Stimulated activated CD8-positive, alpha-beta memory T cell treated with anti-CD3 and anti-CD28 coated beads, Interleukin-4, amount 100 ng/mL, for 24 hours (primary cell): ENCODE measurements around the gene KSR2.
"Not testable (repeated sequence)": the region's sequence is repeated elsewhere in the genome, so short reads cannot be mapped to it uniquely, and the experiment has no call there.

Experiments used
- DNase-seq: peaks from one replicate; pipeline ENCODE4 v3.0.0-alpha.2; 2020; ENCODE audit warnings: low read depth

Gene KSR2

DNA sequence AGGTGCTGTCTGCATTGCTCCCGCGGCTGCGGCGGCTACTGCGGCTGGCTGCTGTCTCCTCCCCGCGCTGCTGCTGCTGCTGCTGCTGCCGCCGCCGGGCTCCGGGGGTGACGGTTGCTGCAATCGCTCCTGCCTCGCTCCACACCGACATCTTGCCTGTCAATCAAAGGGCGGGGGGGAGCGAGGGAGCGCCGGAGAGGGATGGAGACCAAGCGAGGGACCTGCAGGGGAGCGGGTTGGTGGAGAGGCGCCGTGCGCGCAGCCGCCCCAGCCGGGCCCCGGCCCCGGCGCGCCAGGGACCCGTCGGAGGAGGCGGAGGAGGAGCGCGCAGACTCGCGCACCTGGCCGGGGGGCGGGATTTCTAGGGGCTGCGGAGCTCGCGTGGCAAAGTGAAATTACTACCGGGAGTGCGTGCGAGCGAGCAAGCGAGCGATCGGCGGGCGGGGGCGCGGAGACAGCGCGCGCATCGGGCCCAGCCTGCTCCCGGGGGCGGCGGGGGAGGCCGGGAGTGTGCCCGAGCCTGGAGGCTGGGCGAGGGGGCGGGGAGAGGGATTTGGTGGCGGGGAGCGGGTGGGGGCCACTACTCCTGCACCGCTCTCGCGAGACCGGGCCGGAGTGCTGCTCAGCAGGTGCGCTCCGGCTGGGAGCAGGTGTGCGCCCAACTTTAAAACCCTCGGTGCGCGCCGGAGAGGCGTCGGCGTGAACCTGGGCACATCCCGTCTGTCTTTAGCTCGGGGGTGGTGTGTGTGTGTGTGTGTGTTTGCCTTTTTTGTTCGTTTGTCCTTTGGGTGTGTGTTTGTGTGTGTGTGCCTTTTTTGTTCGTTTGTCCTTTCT lies at the start of gene KSR2:
KSR2 (minus strand) TSS at position 165 of the 834 bp plus-strand sequence. CDS start 735 bp downstream, outside the sequence.
- peak; percentile 22 for DNase-seq

DNA sequence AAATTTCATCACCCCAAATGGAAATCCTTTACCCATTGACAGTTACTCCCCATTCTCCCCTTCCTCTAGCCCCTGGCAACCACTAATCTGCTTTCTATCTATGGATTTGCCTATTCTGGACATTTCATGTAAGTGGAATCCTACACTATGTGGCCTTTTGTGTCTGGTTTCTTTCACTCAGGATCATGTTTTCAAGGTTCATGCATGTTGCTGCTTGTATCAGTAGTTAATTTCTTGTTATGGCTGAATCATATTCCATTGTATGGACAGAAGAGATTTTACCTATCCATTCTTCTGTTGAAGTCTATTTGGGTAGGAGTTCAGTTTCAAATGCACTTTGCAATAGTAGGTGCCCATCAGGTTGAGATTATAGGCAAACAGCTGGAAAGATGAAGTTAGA lies 49.1 kb upstream of the KSR2 start:
- DNase-seq, result no peak

DNA sequence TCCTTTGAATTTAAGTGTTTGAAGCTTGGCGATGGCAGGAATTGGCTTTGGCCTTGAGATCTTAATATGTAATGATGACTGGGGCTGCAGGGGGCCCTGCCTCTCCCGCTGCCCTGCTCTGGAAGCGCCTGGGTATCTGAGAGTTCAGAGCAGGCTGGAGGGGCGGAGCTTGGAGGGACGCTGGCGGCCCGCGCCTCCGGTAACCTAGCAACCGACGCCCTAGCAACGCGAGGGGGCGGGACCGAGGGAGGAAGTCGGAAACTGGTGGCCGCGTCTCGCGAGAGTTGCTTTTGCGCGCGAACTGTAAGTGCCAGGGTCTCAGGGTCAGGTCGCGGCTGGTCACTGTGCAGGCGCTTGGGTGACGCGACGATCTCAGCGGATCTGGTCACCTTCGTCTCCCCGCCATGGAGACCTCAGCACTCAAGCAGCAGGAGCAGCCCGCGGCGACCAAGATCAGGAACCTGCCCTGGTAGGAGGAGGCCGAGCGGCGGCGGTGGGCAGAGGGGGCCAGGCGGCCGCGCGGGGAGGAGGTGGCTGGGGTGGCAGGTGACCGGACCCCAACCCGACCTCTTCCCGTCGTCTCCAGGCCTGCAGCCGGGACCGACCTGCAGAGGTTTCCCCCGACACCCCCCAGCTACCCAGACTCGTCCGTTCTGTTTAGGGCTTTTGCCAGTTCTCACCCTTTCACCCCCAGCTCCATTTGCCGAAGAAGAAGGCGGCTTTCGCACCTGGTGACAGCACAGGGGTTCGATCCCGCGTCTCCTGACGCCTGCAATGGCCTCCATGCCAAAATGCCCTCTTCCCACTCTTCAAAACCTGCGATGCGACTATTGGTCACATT lies 47.9 kb upstream of the KSR2 start, which contains the start of gene RFC5:
RFC5 (plus strand) TSS at position 280 of the 841 bp plus-strand sequence; CDS start at position 405, 125 bp downstream.
- DNase-seq, result peak; percentile 97

DNA sequence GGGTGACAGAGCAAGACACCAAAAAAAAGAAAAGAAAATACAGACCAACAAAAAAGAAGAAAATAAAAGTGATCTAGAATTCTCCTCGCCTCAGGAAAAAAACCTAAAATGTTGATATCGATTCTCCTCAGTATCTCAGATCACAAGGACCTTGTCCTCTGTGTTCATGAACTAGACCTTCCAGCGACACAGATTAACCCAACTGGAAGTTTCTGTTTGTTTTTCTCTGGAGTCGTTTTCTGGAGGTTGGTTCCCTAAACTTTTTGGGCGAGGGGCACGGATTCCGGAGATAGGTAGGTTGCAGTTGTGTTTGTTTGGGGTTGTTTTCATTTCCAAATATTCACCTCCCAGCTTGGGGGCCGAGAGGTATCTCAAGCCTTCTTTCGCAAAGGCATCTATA lies 47.2 kb upstream of the KSR2 start:
- DNase-seq, result no peak

DNA sequence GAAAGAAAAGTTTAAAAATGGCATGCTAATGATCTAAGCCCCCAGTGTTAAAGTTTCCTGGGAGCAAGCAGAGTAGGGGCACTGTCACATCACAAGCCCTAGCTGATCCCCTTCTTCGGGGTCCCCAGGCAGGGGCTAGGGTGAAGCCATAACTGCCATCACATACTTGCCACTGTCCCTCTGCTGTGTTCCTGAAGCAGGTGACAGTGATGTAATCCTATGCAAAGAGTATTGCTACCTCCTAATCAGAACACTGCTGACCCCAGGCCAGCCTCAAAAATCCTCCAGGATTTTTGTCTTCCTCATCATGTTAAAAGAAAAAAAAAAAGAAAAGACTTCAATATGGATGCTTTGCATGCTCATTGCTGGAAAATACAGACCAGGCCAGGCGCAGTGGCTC lies 46.5 kb upstream of the KSR2 start:
- DNase-seq, result no peak

DNA sequence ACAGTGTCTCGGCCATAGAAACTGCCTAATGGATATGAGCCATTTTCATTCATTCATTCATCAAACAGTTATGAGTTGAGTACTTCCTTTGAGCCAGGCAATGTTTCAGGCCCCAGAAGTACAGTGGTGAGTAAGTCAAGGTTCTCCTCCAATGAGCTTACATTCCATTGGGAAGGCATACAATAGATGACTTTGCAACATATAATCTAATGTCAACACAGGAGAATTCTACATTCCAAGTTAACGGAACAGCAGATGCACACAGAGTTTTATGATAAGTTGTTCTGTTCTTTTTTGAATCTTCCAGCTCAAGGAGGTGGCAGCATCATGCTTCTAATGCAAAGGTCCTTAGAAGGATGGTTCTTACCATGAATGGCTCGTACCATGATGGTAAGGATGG lies 44.5 kb upstream of the KSR2 start:
- DNase-seq, result no peak

DNA sequence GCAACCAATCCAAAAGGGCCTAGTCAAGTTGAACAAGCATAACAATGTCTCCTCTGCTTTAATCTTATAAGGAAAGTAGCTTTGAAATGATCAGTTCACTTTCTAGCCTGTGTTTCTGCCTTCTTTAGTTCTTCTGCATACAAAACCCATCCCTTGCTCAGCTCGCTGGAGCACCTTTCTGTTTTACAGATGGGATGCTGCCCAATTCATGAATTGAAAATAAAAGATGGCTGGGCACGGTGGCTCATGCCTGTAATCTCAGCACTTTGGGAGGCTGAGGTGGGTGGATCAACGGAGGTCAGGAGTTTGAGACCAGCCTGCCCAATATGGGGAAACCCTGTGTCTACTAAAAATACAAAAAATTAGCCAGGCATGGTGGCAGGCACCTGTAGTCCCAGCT lies 43.2 kb upstream of the KSR2 start:
- no peak for DNase-seq

DNA sequence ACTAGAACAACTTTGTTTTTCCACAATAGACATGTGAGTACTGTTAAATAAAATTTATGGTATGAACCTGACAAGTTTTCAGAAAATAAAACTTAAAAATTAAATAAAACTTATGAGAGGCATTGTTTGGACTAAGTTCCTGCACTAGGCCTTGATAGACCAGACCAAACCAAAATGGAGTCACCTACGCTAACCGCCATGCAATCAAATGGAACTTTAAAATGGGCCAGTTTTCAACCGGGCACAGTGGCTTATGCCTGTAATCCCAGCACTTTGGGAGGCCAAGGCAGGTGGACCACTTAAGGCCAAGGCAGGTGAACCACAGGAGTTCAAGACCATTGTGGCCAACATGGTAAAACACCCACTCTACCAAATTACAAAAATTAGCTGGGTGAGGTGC lies 42.6 kb upstream of the KSR2 start:
- no peak for DNase-seq

DNA sequence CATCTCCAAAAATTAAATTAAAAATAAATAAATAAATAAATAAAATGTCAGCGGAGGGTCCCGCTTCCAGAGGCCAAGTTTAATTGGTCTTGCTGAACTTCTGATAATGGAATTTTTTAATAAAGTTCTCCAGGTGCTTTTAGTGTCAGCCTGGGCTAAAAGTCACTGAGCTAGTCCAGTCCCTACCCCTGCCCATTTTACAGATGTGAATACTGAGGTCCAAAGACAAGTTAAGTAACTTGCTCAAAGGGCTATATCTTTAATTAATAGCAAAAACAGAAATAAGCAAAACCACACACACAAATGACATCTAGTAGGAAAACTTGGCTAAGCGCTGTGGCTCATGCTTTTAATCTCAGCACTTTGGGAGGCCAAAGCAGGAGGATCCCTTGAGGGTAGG lies 42.1 kb upstream of the KSR2 start:
- no peak for DNase-seq

DNA sequence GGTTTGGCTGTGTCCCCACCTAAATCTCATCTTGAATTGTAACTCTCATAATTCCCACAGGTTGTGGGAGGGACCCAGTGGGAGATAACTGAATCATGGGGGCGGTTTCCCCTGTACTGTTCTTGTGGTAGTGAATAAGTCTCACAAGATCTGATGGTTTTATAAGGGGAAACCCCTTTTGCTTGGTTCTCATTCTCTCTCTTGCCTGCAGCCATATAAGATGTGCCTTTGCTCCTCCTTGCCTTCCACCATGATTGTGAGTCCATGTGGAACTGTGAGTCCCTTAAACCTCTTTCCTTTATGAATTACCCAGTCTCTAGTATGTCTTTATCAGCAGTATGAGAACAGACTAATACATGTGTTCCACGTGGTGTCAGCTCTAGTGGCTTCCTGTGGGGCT lies 31.0 kb upstream of the KSR2 start:
- DNase-seq, result not testable (repeated sequence)

DNA sequence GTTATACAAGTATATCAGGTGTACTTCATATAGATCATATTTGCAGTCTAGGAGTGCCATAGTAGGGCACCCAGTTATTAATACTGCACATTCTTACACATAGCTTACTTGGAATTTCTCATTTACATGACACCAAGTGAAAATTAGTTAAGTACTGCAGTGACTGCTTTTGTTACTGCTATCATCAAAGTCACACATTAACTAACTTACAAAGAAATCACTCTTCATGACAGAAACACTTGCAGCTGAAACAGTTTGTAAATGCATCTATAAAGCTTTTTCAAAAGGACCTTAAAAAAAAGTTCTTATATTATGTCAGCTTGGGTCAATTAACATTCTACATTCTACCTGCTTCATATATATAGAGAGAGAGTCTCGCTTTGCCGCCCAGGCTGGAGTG lies 29.9 kb upstream of the KSR2 start:
- DNase-seq, result no peak

DNA sequence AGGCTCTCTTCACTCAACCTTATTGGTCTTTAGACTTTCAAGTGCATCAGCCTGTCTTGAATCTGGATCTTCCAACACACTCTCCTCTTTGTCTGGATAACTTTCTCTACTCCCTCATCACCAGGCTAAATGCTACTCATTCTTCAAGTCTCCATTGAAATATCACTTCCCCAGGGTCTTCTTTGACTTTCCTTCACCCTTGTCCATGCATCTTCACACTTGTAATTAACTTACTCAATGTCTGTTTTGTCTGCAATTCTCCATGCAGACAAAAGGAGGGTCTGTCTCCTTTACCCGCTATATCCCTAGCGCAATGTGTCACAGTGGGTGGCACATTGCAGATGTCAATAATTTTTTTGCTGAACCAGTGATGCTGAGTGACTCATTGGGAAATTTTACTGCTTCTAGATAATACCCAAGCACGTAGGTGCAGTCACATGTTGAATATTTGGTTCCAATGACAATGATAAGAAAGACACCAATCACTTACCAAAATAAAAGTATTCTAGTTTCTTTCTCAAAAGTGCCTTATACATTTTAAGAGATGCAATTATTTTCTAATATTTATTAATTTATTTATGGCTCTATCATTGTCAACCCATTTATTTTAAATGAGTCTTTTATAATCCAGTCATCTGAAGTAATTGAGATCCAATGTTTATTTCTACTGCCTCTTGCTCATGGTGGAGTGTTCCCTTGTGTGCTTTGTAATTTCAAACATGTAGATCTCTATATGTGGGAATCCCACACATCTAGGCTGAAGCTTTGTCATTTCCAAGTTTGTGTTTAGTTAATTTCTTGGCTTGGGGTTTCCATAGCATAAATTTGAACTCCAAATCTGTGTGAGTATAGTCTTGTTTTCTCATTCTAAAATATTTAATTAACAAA lies 26.0 kb upstream of the KSR2 start:
- no peak for DNase-seq

DNA sequence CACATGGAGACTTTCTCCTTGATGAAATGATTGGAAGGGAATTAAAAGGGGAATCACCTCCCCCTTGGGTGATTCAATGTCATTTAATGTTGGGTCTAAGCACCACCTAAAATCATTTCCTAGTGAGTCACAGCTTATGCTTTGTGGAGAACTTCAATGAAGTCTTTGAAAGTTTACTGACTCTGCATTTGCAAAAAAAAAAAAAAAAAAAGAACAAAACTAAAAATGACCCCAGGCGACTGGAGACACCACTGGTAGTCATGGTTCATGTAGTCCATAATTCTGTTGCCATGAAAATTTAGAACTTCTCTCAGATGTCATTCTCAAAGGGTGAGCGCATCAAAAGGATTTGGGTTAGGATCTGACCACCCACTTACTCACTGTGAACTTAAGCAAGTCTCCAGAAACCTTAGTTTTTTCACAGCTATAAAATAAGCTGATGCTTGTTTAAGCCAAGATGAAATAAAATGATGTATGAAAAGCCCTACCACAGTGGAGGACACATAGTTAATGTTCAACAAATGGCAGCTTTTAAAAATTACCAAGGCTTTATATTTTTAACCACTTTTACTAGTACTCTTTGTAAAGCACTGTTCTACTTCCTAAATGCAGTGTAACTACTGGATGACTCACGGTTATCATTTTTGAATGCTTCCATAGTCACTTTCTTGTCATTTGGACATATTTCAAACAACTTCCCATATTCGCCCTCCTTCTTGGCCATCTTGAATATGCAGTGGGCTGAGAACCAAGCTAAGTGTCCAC lies 18.1 kb upstream of the KSR2 start:
- DNase-seq, result no peak

DNA sequence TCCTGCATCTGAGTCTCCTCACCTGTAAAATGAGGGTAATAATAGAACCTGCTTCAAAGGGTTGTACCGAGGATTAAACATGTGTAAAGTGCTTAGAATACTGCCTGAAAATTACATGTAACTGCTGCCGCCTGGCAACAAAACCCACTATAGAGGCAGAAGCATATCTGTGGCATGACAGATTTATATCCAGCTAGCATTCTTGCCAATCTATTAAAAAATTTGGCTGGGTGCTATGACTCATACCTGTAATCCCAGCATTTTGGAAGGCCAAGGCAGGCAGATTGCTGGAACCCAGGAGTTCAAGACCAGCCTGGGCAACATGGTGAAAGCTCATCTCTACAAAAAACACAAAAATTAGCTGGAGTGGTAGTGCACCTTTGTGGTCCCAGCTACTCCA lies 16.4 kb upstream of the KSR2 start:
- DNase-seq, result no peak

DNA sequence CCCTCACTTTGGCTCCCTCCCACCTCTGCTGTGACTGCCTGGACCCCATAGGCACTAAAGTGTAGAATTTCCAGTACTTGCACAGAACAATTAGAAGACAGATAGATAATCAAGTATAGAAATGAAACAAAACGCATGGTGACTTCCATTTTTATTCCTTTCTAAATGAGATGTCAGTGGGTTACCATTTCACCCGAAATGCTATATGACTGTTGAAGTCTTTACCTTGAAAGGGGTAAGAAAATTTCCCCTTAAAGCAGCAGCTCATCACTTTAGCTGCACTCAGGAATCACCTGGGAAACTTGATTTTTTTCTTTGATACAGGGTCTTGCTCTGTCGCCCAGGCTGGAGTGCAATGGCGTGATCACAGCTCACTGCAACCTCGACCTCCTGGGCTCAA lies 12.5 kb upstream of the KSR2 start:
- no peak for DNase-seq

DNA sequence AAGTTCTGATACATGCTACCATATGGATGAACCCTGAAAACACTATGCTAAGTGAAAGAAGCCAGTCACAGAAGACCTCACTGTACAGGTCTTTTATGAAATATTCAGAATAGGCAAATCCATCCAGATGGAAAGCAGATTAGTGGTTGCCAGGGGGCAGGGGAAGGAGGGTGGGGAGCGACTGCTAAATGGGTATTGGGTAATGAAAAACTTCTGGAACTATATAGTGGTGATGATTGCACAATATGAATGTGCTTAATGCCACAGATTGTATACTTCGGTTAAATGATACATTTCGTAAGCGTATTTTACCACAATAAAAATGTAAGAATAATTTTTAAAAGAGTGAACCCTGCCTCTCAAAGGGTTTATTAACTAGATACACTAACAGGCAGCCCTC lies 11.8 kb upstream of the KSR2 start:
- DNase-seq, result no peak

DNA sequence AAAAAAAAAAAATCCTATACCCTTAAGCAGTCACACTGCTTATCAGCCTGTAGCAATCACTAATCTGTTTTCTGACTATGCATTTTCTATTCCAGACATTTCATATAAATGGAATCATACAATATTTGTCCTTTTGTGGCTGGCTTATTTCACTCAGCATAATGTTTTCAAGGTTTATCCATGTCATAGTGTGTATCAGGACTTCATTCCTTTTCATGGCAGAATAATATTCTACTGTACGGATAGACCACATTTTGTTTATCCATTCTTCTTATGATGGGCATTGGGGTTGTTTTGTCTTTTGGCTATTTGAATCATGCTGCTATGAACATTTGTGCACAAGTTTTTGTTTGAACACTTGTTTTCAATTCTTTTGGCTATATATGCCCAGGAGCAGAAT lies 8.6 kb upstream of the KSR2 start:
- DNase-seq, result no peak

DNA sequence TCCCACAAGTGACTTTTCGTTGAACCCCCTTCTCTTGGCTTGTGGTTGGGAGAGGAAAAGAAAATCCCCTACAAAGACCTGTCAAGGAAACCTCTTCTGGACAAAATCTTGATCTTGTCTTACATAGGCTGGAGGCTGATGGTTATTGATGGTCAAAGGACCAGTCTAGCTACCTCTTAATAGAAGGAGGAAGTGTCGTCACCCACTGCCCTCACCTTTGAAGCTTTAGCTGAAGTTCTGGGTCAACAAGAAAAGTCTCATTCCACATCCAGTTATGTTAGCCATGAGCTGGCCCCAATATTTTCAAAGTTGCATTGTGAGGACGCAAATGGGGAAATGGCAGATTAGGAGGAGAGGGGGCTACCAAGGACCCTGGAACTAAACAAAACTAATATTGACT lies 6.2 kb upstream of the KSR2 start:
- no peak for DNase-seq

DNA sequence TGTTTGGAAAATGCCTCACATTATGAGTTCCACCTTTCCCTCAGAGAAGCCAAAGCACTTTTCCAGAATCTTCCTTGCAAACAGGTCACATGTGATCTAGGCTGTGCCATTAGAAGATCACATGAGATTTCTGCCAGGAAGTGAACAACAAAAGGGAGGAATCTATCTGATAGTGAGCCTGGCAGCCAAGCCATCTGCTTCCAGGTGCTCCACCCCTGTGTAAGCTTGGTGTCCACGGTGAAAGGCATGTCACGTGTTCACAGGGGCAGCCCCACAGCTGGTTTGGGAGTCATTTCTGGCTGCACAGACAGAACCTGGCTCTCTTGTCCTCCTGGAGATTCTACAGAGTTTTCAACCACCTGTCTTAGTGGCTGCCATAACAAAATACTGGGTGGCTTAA lies 3.5 kb upstream of the KSR2 start:
- DNase-seq, result no peak

DNA sequence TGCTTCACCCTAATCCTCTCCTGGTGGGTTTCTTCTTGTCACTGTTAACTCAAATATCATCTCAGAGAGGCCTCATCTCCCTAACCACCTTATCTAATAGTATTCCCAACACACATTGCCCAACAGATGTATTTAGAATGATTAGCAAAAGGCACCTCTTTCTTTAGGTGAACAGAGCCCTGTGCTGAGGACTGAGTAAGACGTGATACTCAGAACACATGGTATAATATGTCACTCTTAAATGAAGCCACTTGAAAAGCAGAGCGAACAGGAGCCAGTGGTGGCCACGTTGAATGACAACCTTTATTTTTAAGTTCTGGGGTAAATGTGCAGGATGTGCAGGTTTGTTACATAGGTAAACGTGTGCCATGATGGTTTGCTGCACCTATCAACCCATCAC lies 1.5 kb upstream of the KSR2 start:
- no peak for DNase-seq

DNA sequence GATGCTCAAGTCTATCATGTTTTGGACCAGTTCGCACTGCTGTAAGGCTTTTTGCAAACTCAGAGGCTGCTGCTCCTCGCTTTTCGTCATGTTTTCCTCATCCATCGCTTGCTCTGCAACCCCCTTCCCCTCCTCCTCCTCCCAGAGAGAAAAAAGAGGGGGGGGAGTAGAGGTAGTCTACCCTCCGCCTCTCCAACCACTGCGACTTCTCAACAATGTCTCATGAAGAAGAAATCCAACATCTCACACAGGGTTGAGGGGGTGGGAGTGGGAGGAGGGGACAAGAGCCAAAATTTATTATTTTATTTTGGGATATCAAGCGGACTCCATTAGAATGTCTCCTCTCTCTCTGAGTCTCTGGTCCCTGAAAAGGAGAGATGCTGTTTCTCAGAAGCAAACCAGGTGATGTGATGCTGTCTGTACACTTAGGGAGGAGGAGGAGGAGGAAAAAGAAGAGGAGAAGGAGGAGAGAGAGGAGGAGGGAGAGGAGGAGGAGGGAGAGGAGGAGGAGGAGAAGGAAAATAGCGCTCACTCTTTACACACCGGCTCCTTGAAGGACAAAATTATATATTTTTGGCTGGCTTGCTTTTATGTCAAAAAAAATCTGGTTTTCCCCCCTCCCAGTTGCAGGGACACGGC lies 520 bp downstream of the KSR2 start:
- DNase-seq, result no peak
